Progenitor cell of endocrine pancreas (in vitro differentiated cells): ENCODE data around the gene SLIT3. TPM values are rescaled to one million over a fixed set of nuclear protein-coding genes. Genes with fewer than 3 reads are reported as not detected.

Source experiments
- DNase-seq: peaks from one replicate; pipeline ENCODE4 v3.0.0; 2021; ENCODE audit warnings: low spot score; ENCODE audit not compliant: unreplicated experiment
- H3K27ac Mint-ChIP-seq: 2 replicates; pipeline ENCODE4 v1.8.0; 2021; ENCODE audit warnings: mild to moderate bottlenecking, moderate library complexity, mixed read lengths
- H3K27me3 Mint-ChIP-seq: 2 replicates; pipeline ENCODE4 v1.8.0; 2021; ENCODE audit warnings: mixed read lengths
- H3K36me3 Mint-ChIP-seq: 2 replicates; pipeline ENCODE4 v1.8.0; 2022; ENCODE audit warnings: mixed read lengths; ENCODE audit not compliant: insufficient read depth
- H3K4me1 Mint-ChIP-seq: 2 replicates; pipeline ENCODE4 v1.8.0; 2021; ENCODE audit warnings: low read depth, mixed read lengths
- H3K4me3 Mint-ChIP-seq: 2 replicates; pipeline ENCODE4 v1.8.0; 2021; ENCODE audit warnings: low read depth, mild to moderate bottlenecking, moderate library complexity, mixed read lengths
- H3K9me3 Mint-ChIP-seq: 2 replicates; pipeline ENCODE4 v1.8.0; 2021; ENCODE audit warnings: low read depth, mixed read lengths
- CTCF ChIP-seq: fragments of 200-600 bp; sonication (generic); IDR thresholded peaks from one replicate; pipeline ENCODE4 v1.5.0; 2021; ENCODE audit warnings: antibody characterized with exemption, mild to moderate bottlenecking; ENCODE audit not compliant: unreplicated experiment
- total RNA-seq: library from RNA; stranded (reverse); gene quantifications from 2 replicates; pipeline ENCODE4 v1.2.1, GENCODE V29; 2021

Gene SLIT3
- total RNA-seq, 1 donor from 2014 or later = 18.8 TPM

- TF ChIP-seq CTCF = no peak
- H3K4me1 Mint-ChIP-seq = peaks cover 13% of the 10 kb centered on the region
- peaks cover 18% of the 10 kb centered on the region for H3K9me3 Mint-ChIP-seq
- no peak overlapping the region for H3K4me3 Mint-ChIP-seq
- no peak overlapping the region for H3K27ac Mint-ChIP-seq
- no peak for DNase-seq
- H3K36me3 Mint-ChIP-seq = peaks cover 13% of the 10 kb centered on the region
- peaks cover 15% of the 10 kb centered on the region for H3K27me3 Mint-ChIP-seq
Observed at GRCh38 chr5:169154679-169155078, 146.3 kb downstream of the SLIT3 start.

GRCh38 chr5:169153405-169153804 lies 147.5 kb downstream of the SLIT3 start:
- H3K36me3 Mint-ChIP-seq = peaks cover 8% of the 10 kb centered on the region
- no peak overlapping the region for H3K27ac Mint-ChIP-seq
- H3K27me3 Mint-ChIP-seq = peaks cover 15% of the 10 kb centered on the region
- no peak overlapping the region for H3K4me3 Mint-ChIP-seq
- H3K9me3 Mint-ChIP-seq = peaks cover 14% of the 10 kb centered on the region
- TF ChIP-seq CTCF = no peak
- H3K4me1 Mint-ChIP-seq = peaks cover 16% of the 10 kb centered on the region
- no peak for DNase-seq

- DNase-seq = no peak
- Mint-ChIP-seq H3K9me3 (peaks cover 9% of the 10 kb centered on the region), H3K27me3 (peaks cover 15% of the 10 kb centered on the region), H3K36me3 (peaks cover 6% of the 10 kb centered on the region), H3K4me1 (peaks cover 18% of the 10 kb centered on the region), H3K4me3 (no peak overlapping the region), H3K27ac (no peak overlapping the region)
- no peak for TF ChIP-seq CTCF
Observed at GRCh38 chr5:169152946-169153345, 148.0 kb downstream of the SLIT3 start.

GRCh38 chr5:169152453-169152852 lies 148.5 kb downstream of the SLIT3 start:
- H3K9me3 Mint-ChIP-seq = peaks cover 4% of the 10 kb centered on the region
- peaks cover 19% of the 10 kb centered on the region for H3K4me1 Mint-ChIP-seq
- H3K36me3 Mint-ChIP-seq = peaks cover 1% of the 10 kb centered on the region
- H3K4me3 Mint-ChIP-seq = no peak overlapping the region
- H3K27me3 Mint-ChIP-seq = peaks cover 15% of the 10 kb centered on the region
- no peak overlapping the region for H3K27ac Mint-ChIP-seq
- TF ChIP-seq CTCF = no peak
- no peak for DNase-seq

- no peak overlapping the region for H3K4me3 Mint-ChIP-seq
- DNase-seq = no peak
- peaks cover 12% of the 10 kb centered on the region for H3K4me1 Mint-ChIP-seq
- no peak for TF ChIP-seq CTCF
- H3K36me3 Mint-ChIP-seq = no peaks in the 10 kb centered on the region
- no peak overlapping the region for H3K27ac Mint-ChIP-seq
- no peaks in the 10 kb centered on the region for H3K9me3 Mint-ChIP-seq
- H3K27me3 Mint-ChIP-seq = peaks cover 19% of the 10 kb centered on the region
Observed at GRCh38 chr5:169151051-169151805, 149.7 kb downstream of the SLIT3 start.
